Prostate gland (tissue), 2 donors: ENCODE data around the gene OBP2B.
"Not testable (repeated sequence)": the region's sequence is repeated elsewhere in the genome, so short reads cannot be mapped to it uniquely, and the experiment has no call there.

ENCODE experiments used
- CTCF ChIP-seq, 4 experiments: fragments of 200-600 bp in 2 of 4; fragments of 450-650 bp in 2 of 4; sonication (generic) in 2 of 4; IDR thresholded peaks; 1 replicate in 3 of 4; 2 replicates in 1 of 4; pipeline ENCODE4 v1.5.1; 2016 to 2019; ENCODE audit warnings: antibody characterized with exemption in 4 of 4, mild to moderate bottlenecking in 2 of 4, moderate library complexity in 2 of 4
- POLR2A ChIP-seq: fragments of 450-650 bp; IDR thresholded peaks from one replicate; pipeline ENCODE4 v1.6.1; 2016; ENCODE audit warnings: antibody characterized with exemption, mild to moderate bottlenecking
- POLR2AphosphoS5 ChIP-seq: sonication (generic); formaldehyde crosslinking; IDR thresholded peaks from one replicate; pipeline ENCODE4 v1.6.1; 2017; ENCODE audit warnings: antibody characterized with exemption

GRCh38 chr9:133205481-133205887, 3.6 kb downstream of the OBP2B start:
- TF ChIP-seq CTCF (IDR thresholded peaks at IDR 0.05); POLR2AphosphoS5; POLR2A: not testable (repeated sequence)
